SJCRH30 (cell line): Measurements from ENCODE around the gene JAKMIP3. TPM values are rescaled to one million over a fixed set of nuclear protein-coding genes. Genes with fewer than 3 reads are reported as not detected.
"Not testable (repeated sequence)": the region's sequence is repeated elsewhere in the genome, so short reads cannot be mapped to it uniquely, and the experiment has no call there.

Experiments
- DNase-seq, 2 experiments: peaks; one replicate each; pipeline ENCODE4 v3.0.0-alpha.2; 2015 to 2020
- H3K27ac ChIP-seq: fragments of 250-450 bp; sonication (Bioruptor Pico); 2 replicates; pipeline ENCODE4 v1.5.1; 2020; ENCODE audit warnings: mild to moderate bottlenecking, moderate library complexity
- H3K27me3 ChIP-seq: fragments of 250-450 bp; sonication (Bioruptor Pico); 2 replicates; pipeline ENCODE4 v1.5.1; 2020; ENCODE audit warnings: mild to moderate bottlenecking, moderate library complexity
- H3K36me3 ChIP-seq: fragments of 250-450 bp; sonication (Bioruptor Pico); 2 replicates; pipeline ENCODE4 v1.5.1; 2020; ENCODE audit warnings: mild to moderate bottlenecking, moderate library complexity
- H3K4me1 ChIP-seq: fragments of 250-450 bp; sonication (Bioruptor Pico); 2 replicates; pipeline ENCODE4 v1.5.1; 2020; ENCODE audit warnings: mild to moderate bottlenecking, moderate library complexity
- H3K4me3 ChIP-seq: fragments of 250-450 bp; sonication (Bioruptor Pico); 2 replicates; pipeline ENCODE4 v1.5.1; 2020; ENCODE audit warnings: mild to moderate bottlenecking, moderate library complexity
- H3K9me3 ChIP-seq: fragments of 250-450 bp; sonication (Bioruptor Pico); replicated peaks from 2 replicates; pipeline ENCODE4 v1.5.1; 2020; ENCODE audit warnings: mild to moderate bottlenecking, moderate library complexity
- total RNA-seq: library from RNA; depleted of rRNA; stranded (reverse); fragments of >200 nt; shearing (Covaris generic); gene quantifications from 2 replicates; pipeline ENCODE4 v1.2.3, GENCODE V29; 2014

The JAKMIP3 gene
- total RNA-seq, 1 experiment from 2014 or later = not detected

- Histone ChIP-seq H3K4me1 (no peaks in the 10 kb centered on the region), H3K27ac (no peak overlapping the region), H3K36me3 (no peaks in the 10 kb centered on the region), H3K9me3 (no peaks in the 10 kb centered on the region), H3K27me3 (no peaks in the 10 kb centered on the region), H3K4me3 (no peak overlapping the region)
- DNase-seq = no peak
Measured at GRCh38 chr10:132066186-132066585, 440 bp downstream of the JAKMIP3 start.

- no peaks in the 10 kb centered on the region for H3K36me3 ChIP-seq
- no peaks in the 10 kb centered on the region for H3K9me3 ChIP-seq
- H3K4me3 ChIP-seq = no peak overlapping the region
- H3K27ac ChIP-seq = no peak overlapping the region
- no peaks in the 10 kb centered on the region for H3K4me1 ChIP-seq
- no peak for DNase-seq
- no peaks in the 10 kb centered on the region for H3K27me3 ChIP-seq
Measured at GRCh38 chr10:132066812-132067211, 1.1 kb downstream of the JAKMIP3 start.

DNA sequence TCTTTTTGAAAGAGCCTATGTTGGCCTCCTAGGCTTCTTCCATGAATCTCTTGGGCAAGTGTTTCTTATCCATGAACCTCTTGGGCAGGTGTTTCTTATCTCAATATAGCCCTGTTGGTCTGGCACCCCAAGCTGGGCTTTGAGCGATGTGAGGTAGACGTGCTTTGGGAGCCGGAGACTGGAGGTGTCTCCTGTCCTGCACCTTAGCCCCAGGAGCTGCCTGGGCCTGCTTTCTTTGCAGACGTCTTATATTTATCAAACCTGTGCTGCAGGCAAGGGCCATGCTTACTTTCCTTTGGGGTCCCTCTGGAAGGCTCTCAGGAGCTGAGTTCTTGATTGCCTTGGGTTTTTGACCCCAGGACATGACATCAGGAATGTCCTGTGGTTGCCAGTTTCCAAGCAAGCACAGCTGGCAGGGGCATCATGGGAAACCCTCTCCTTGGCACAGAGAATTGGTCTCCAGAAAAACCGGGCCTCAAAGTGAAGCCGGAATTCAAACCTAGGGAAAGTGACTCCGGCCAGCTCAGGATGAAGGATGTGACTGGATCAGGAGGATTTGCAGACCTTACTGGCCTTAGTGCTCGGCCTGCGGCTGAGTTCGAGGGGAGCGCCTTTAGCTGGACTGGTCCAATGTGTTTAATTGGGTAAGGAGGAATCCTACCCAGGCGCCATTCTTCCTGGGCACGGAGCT, 2.8 kb downstream of the JAKMIP3 start:
- Histone ChIP-seq H3K4me3 (no peak overlapping the region), H3K27ac (no peak overlapping the region), H3K27me3 (no peaks in the 10 kb centered on the region), H3K36me3 (no peaks in the 10 kb centered on the region), H3K9me3 (no peaks in the 10 kb centered on the region), H3K4me1 (no peaks in the 10 kb centered on the region)
- no peak for DNase-seq

GRCh38 chr10:132069122-132069848, 3.5 kb downstream of the JAKMIP3 start:
- H3K27me3 ChIP-seq = no peaks in the 10 kb centered on the region
- no peaks in the 10 kb centered on the region for H3K4me1 ChIP-seq
- H3K4me3 ChIP-seq = no peak overlapping the region
- H3K9me3 ChIP-seq = no peaks in the 10 kb centered on the region
- no peaks in the 10 kb centered on the region for H3K36me3 ChIP-seq
- no peak for DNase-seq
- no peak overlapping the region for H3K27ac ChIP-seq

DNA sequence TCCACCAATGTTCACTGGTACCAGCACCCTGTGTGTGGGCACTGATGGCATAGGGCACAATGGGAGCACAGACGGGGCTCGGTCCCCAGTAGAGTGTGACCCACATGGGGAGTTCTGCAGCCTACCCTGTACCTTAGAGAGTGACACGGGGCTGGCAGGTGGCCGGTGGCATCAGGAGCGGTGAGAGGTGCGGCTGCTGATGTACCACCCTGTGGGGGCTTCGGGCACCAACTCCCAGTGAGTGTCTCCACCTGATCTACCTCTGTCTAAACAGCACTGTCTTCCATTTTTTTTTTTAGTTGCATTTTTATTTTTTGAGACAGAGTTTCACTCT, 4.1 kb downstream of the JAKMIP3 start:
- Histone ChIP-seq H3K4me1 (no peaks in the 10 kb centered on the region), H3K9me3 (no peaks in the 10 kb centered on the region), H3K36me3 (no peaks in the 10 kb centered on the region), H3K4me3 (no peak overlapping the region), H3K27ac (no peak overlapping the region), H3K27me3 (no peaks in the 10 kb centered on the region)
- DNase-seq = no peak

GRCh38 chr10:132070724-132071123, 5.0 kb downstream of the JAKMIP3 start:
- Histone ChIP-seq H3K9me3 (no peaks in the 10 kb centered on the region), H3K27ac (no peak overlapping the region), H3K36me3 (no peaks in the 10 kb centered on the region), H3K27me3 (no peaks in the 10 kb centered on the region), H3K4me1 (no peaks in the 10 kb centered on the region), H3K4me3 (no peak overlapping the region)
- DNase-seq = no peak

GRCh38 chr10:132071667-132072066, 5.9 kb downstream of the JAKMIP3 start:
- Histone ChIP-seq H3K27me3 (no peaks in the 10 kb centered on the region), H3K27ac (no peak overlapping the region), H3K9me3 (no peaks in the 10 kb centered on the region), H3K4me3 (no peak overlapping the region), H3K36me3 (no peaks in the 10 kb centered on the region), H3K4me1 (no peaks in the 10 kb centered on the region)
- DNase-seq = no peak

- no peak for DNase-seq
- Histone ChIP-seq H3K4me3 (no peak overlapping the region), H3K27me3 (no peaks in the 10 kb centered on the region), H3K36me3 (no peaks in the 10 kb centered on the region), H3K27ac (no peak overlapping the region), H3K9me3 (no peaks in the 10 kb centered on the region), H3K4me1 (no peaks in the 10 kb centered on the region)
Measured at GRCh38 chr10:132075909-132076577, 10.3 kb downstream of the JAKMIP3 start.

DNA sequence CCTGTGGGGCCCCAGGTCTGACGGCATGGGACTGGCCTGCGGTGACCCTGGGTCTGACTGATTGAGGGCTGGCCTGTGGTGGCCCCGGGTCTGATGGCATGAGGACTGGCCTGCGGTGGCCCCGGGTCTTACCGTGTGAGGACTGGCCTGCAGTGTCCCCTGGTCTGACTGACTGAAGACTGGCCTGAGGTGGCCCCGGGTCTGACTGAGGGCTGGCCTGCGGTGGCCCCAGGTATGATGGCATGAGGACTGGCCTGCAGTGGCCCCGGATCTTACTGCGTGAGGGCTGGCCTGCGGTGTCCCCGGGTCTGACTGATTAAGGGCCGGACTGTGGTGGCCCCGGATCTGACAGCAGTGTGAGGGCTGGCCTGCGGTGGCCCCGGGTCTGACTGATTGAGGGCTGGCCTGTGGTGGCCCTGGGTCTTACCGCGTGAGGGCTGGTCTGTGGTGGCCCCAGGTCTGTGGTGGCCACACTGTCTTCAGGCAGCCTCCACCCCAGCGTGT, 10.9 kb downstream of the JAKMIP3 start:
- H3K4me1 ChIP-seq = no peaks in the 10 kb centered on the region
- no peaks in the 10 kb centered on the region for H3K36me3 ChIP-seq
- H3K27me3 ChIP-seq = no peaks in the 10 kb centered on the region
- H3K9me3 ChIP-seq = no peaks in the 10 kb centered on the region
- no peak overlapping the region for H3K27ac ChIP-seq
- DNase-seq = no peak
- H3K4me3 ChIP-seq = no peak overlapping the region

- DNase-seq = no peak
- H3K27me3 ChIP-seq = no peaks in the 10 kb centered on the region
- no peaks in the 10 kb centered on the region for H3K4me1 ChIP-seq
- no peak overlapping the region for H3K27ac ChIP-seq
- H3K4me3 ChIP-seq = no peak overlapping the region
- H3K9me3 ChIP-seq = no peaks in the 10 kb centered on the region
- H3K36me3 ChIP-seq = no peaks in the 10 kb centered on the region
Measured at GRCh38 chr10:132077091-132077490, 11.3 kb downstream of the JAKMIP3 start.

DNA sequence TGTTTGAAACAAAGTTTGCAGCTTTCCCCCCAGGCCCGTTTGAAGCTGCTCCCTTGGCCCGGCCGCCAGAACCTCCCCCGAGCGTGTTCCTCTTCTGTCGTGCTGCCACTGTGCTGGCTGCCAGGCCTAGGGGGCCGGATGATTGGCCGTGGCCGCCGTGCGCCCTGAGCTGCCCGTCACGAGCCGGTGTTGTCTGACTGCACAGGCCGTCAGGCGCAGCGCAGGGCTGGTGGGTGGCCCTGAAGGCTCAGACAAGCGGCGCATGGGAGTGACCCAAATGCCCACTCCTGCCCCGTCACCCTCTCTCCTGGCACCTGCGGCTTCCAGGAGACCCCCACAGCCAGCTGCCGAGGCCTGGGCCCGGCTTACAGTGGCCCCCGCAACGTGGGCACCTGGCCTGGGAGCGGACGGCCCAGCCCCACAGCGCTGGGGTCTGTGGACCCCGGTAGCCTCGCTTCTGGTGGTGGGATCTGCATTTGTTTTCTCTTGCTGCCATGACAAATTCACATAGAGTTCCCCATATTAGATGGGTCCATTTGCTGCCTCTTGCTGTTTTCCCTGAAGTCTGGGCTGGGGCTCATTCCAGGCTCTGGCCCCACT, 13.1 kb downstream of the JAKMIP3 start:
- no peaks in the 10 kb centered on the region for H3K4me1 ChIP-seq
- H3K27ac ChIP-seq = no peak overlapping the region
- H3K36me3 ChIP-seq = no peaks in the 10 kb centered on the region
- DNase-seq = no peak
- no peaks in the 10 kb centered on the region for H3K27me3 ChIP-seq
- no peaks in the 10 kb centered on the region for H3K9me3 ChIP-seq
- H3K4me3 ChIP-seq = no peak overlapping the region

DNA sequence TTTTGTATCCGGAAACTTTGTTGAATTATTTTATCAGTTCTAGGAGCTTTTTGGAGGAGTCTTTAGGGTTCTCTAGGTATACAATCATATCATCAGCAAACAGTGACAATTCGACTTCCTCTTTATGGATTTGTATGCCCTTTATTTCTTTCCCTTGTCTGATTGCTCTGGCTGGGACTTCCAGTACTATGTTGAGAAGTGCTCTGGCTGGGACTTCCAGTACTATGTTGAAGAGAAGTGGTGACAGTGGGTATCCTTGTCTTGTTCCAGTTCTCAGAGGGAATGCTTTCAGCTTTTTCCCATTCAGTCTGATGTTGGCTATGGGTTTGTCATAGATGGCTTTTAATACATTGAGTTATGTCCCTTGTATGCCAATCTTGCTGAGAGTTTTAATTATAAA, 18.6 kb downstream of the JAKMIP3 start:
- DNase-seq, H3K27ac ChIP-seq, H3K4me3 ChIP-seq, H3K36me3 ChIP-seq, H3K27me3 ChIP-seq, H3K9me3 ChIP-seq, H3K4me1 ChIP-seq: not testable (repeated sequence)

DNA sequence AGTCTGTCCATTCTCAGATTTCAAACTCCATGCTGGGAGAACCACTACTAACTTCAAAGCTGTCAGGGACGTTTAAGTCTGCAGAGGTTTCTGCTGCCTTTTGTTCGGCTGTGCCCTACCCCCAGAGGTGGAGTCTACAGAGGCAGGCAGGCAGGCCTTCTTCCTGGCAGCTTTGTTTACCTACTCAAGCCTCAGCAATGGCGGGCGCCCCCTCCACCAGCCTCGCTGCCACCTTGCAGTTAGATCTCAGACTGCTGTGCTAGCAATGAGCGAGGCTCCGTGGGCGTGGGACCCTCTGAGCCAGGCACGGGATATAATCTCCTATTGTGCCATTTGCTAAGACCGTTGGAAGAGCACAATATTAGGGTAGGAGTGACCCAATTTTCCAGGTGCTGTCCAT, 27.5 kb downstream of the JAKMIP3 start:
- H3K27ac ChIP-seq, H3K9me3 ChIP-seq, H3K36me3 ChIP-seq, H3K27me3 ChIP-seq, DNase-seq, H3K4me1 ChIP-seq, H3K4me3 ChIP-seq: not testable (repeated sequence)

GRCh38 chr10:132094581-132095234, 29.0 kb downstream of the JAKMIP3 start:
- no peaks in the 10 kb centered on the region for H3K27me3 ChIP-seq
- DNase-seq = no peak
- no peak overlapping the region for H3K4me3 ChIP-seq
- no peaks in the 10 kb centered on the region for H3K4me1 ChIP-seq
- no peaks in the 10 kb centered on the region for H3K36me3 ChIP-seq
- H3K9me3 ChIP-seq = no peaks in the 10 kb centered on the region
- no peak overlapping the region for H3K27ac ChIP-seq
